Stimulated activated CD8-positive, alpha-beta memory T cell treated with anti-CD3 and anti-CD28 coated beads, Interleukin-12 subunit alpha, Interleukin-12 subunit beta, amount 100 ng/mL, for 4 hours (primary cell): ENCODE data around the gene GPC5.
"Not testable (repeated sequence)": the region's sequence is repeated elsewhere in the genome, so short reads cannot be mapped to it uniquely, and the experiment has no call there.

Experiments used
- DNase-seq: peaks from one replicate; pipeline ENCODE4 v3.0.0-alpha.2; 2020; ENCODE audit warnings: low read depth

Gene GPC5

GRCh38 chr13:91398413-91399188, at the start of gene GPC5:
GPC5 (plus strand) TSS chr13:91398621.
- peak; percentile 75 for DNase-seq

- DNase-seq, result peak; percentile 88
These were observed 49.5 kb upstream of the GPC5 start for GRCh38 chr13:91348906-91349435.

- DNase-seq, result no peak
These were observed 48.2 kb upstream of the GPC5 start for GRCh38 chr13:91349992-91350911.

- no peak for DNase-seq
These were observed 47.3 kb upstream of the GPC5 start for GRCh38 chr13:91351123-91351522.

GRCh38 chr13:91351980-91352379, 46.4 kb upstream of the GPC5 start:
- DNase-seq, result no peak

- DNase-seq, result not testable (repeated sequence)
These were observed 45.5 kb upstream of the GPC5 start for GRCh38 chr13:91352891-91353290.

- DNase-seq, result no peak
These were observed 44.9 kb upstream of the GPC5 start for GRCh38 chr13:91353494-91353893.

- no peak for DNase-seq
These were observed 43.2 kb upstream of the GPC5 start for GRCh38 chr13:91355099-91355825.

- DNase-seq, result no peak
These were observed 42.4 kb upstream of the GPC5 start for GRCh38 chr13:91355826-91356710.

GRCh38 chr13:91356919-91357612, 41.4 kb upstream of the GPC5 start:
- DNase-seq, result no peak

GRCh38 chr13:91357613-91358386, 40.6 kb upstream of the GPC5 start:
- no peak for DNase-seq

GRCh38 chr13:91358387-91358782, 40.0 kb upstream of the GPC5 start:
- no peak for DNase-seq

GRCh38 chr13:91359111-91359510, 39.3 kb upstream of the GPC5 start:
- no peak for DNase-seq

- DNase-seq, result no peak
These were observed 38.8 kb upstream of the GPC5 start for GRCh38 chr13:91359631-91360030.

GRCh38 chr13:91360246-91360751, 38.1 kb upstream of the GPC5 start:
- no peak for DNase-seq

GRCh38 chr13:91361755-91362271, 36.6 kb upstream of the GPC5 start:
- DNase-seq, result no peak

GRCh38 chr13:91362908-91363307, 35.5 kb upstream of the GPC5 start:
- no peak for DNase-seq

- no peak for DNase-seq
These were observed 30.3 kb upstream of the GPC5 start for GRCh38 chr13:91368101-91368500.
